Fibroblast of the aortic adventitia (primary cell): ENCODE results near the gene NEDD4L. TPM values are rescaled to one million over a fixed set of nuclear protein-coding genes. Genes with fewer than 3 reads are reported as not detected.

Experiments
- DNase-seq: peaks from one replicate; pipeline ENCODE4 v3.0.0-alpha.2; 2010; ENCODE audit warnings: low read depth
- H3K4me3 ChIP-seq: 2 replicates; pipeline ENCODE4 v1.5.1; 2011; ENCODE audit warnings: low read depth, mild to moderate bottlenecking, control low read depth, low read length, moderate library complexity
- CTCF ChIP-seq: IDR thresholded peaks from 2 replicates; pipeline ENCODE4 v1.5.1; 2011; ENCODE audit warnings: mild to moderate bottlenecking, low read length, control low read depth, inconsistent platforms; ENCODE audit not compliant: insufficient read depth
- small RNA-seq: library from RNA; depleted of rRNA; stranded (forward); fragments of <200 nt; gene quantifications from one replicate; pipeline ENCODE3, GENCODE V24; 2012
- total RNA-seq: library from RNA; depleted of rRNA; stranded (reverse); fragments of >200 nt; gene quantifications from 2 replicates; pipeline ENCODE4 v1.2.3, GENCODE V29; 2012; ENCODE audit warnings: low replicate concordance

The NEDD4L gene
- total RNA-seq, 1 donor = 22.2 TPM

GRCh38 chr18:58447402-58448095, 403.5 kb downstream of the NEDD4L start:
- DNase-seq = no peak
- TF ChIP-seq CTCF = no peak
- no peak overlapping the region for H3K4me3 ChIP-seq

DNA sequence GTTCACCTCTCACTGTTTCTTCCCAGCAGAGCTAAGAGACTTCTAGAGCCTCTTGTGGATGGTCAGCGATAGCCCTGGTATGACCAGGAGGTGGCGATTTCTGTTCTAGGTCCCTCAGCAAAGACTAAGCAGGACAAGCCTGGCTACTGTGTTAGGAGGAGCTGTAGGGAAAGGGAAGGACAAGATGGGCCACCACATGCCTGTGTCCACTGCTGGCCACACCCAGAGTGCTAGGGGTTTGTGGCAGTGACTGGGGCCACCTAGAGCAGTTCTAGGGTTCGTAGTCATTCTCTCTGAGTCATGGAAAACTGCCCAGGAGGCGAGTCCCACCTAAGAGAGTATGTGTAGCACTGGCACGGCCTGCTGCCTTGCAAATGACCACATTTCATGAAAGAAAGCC, 405.4 kb downstream of the NEDD4L start:
- H3K4me3 ChIP-seq = no peak overlapping the region
- TF ChIP-seq CTCF = no peak
- no peak for DNase-seq

Small RNA genes within 50 kb of the gene (small RNA-seq; reads per million reads assigned to genes)
- gene HMGN1P30 (not detected), gene MIR3591 (not detected)

Other genes with a start within 250 kb of the NEDD4L start
- 11.2 and 80.4 TPM in 2 replicates for gene ATP8B1, start 240.9 kb upstream of the NEDD4L start, total RNA-seq